HepG2 (cell line): ENCODE results near the gene RUVBL2. TPM values are rescaled to one million over a fixed set of nuclear protein-coding genes. Genes with fewer than 3 reads are reported as not detected.
A peak's percentile ranks its signal among the peaks of the same experiment; 100 is the strongest.

Experiments
- BCL3 ChIP-seq: sonication (generic); formaldehyde crosslinking; IDR thresholded peaks from 2 replicates; pipeline ENCODE4 v1.5.1; 2020; ENCODE audit warnings: mild to moderate bottlenecking, missing genetic modification reagents, moderate library complexity
- MYNN ChIP-seq: sonication (generic); formaldehyde crosslinking; IDR thresholded peaks from 2 replicates; pipeline ENCODE4 v1.4.0; 2020; ENCODE audit warnings: mild to moderate bottlenecking, low read depth, missing genetic modification reagents
- ZNF280D ChIP-seq: sonication (generic); formaldehyde crosslinking; IDR thresholded peaks from 2 replicates; pipeline ENCODE4 v1.5.1; 2020; ENCODE audit warnings: mild to moderate bottlenecking, missing genetic modification reagents
- ZNF383 ChIP-seq: sonication (generic); formaldehyde crosslinking; IDR thresholded peaks from 2 replicates; pipeline ENCODE4 v1.4.0; 2020; ENCODE audit warnings: missing genetic modification reagents, mild to moderate bottlenecking, borderline replicate concordance
- ZSCAN20 ChIP-seq: sonication (generic); formaldehyde crosslinking; IDR thresholded peaks from 2 replicates; pipeline ENCODE4 v1.4.0; 2020; ENCODE audit warnings: missing genetic modification reagents, mild to moderate bottlenecking, borderline replicate concordance
- polyA plus RNA-seq, 8 experiments: library from polyadenylated mRNA; depleted of rRNA in 3 of 8; stranded (reverse) in 7 of 8; unstranded in 1 of 8; fragments of >200 nt; fragmentation: Illumina TruSeq in 4 of 8; extraction: Trizol in 4 of 8; gene quantifications; 2 replicates each; pipeline versions ENCODE4 v1.2.1 to v1.2.3, GENCODE V29; 2011 to 2016; ENCODE audit warnings: low read depth in 4 of 8, missing spikeins in 1 of 8, mixed read lengths in 1 of 8; ENCODE audit not compliant: insufficient read depth in 1 of 8
- total RNA-seq, 5 experiments: library from RNA; depleted of rRNA; stranded (reverse); fragments of >200 nt; fragmentation: Illumina TruSeq; extraction: Trizol; gene quantifications; 2 replicates each; pipeline ENCODE4 v1.2.3, GENCODE V29; 2016; ENCODE audit warnings: low read depth in 1 of 5
- TF ChIP-seq, protein P1 (sequence below): sonication (generic); formaldehyde crosslinking; IDR thresholded peaks from one replicate; pipeline ENCODE4 v1.5.1; 2020; ENCODE audit warnings: mild to moderate bottlenecking, missing genetic modification reagents; ENCODE audit errors: not compliant biosample characterization

Gene RUVBL2
- total and polyA plus RNA-seq, 2 of the 13 experiments (the other 11 are each of a cell fraction or from before 2014, with no cell fraction given): 120 to 122 TPM

GRCh38 chr19:48965040-48965805 is 28.5 kb upstream of the RUVBL2 start, which contains the start of gene FTL (continued):
- TF ChIP-seq, protein P1, sequence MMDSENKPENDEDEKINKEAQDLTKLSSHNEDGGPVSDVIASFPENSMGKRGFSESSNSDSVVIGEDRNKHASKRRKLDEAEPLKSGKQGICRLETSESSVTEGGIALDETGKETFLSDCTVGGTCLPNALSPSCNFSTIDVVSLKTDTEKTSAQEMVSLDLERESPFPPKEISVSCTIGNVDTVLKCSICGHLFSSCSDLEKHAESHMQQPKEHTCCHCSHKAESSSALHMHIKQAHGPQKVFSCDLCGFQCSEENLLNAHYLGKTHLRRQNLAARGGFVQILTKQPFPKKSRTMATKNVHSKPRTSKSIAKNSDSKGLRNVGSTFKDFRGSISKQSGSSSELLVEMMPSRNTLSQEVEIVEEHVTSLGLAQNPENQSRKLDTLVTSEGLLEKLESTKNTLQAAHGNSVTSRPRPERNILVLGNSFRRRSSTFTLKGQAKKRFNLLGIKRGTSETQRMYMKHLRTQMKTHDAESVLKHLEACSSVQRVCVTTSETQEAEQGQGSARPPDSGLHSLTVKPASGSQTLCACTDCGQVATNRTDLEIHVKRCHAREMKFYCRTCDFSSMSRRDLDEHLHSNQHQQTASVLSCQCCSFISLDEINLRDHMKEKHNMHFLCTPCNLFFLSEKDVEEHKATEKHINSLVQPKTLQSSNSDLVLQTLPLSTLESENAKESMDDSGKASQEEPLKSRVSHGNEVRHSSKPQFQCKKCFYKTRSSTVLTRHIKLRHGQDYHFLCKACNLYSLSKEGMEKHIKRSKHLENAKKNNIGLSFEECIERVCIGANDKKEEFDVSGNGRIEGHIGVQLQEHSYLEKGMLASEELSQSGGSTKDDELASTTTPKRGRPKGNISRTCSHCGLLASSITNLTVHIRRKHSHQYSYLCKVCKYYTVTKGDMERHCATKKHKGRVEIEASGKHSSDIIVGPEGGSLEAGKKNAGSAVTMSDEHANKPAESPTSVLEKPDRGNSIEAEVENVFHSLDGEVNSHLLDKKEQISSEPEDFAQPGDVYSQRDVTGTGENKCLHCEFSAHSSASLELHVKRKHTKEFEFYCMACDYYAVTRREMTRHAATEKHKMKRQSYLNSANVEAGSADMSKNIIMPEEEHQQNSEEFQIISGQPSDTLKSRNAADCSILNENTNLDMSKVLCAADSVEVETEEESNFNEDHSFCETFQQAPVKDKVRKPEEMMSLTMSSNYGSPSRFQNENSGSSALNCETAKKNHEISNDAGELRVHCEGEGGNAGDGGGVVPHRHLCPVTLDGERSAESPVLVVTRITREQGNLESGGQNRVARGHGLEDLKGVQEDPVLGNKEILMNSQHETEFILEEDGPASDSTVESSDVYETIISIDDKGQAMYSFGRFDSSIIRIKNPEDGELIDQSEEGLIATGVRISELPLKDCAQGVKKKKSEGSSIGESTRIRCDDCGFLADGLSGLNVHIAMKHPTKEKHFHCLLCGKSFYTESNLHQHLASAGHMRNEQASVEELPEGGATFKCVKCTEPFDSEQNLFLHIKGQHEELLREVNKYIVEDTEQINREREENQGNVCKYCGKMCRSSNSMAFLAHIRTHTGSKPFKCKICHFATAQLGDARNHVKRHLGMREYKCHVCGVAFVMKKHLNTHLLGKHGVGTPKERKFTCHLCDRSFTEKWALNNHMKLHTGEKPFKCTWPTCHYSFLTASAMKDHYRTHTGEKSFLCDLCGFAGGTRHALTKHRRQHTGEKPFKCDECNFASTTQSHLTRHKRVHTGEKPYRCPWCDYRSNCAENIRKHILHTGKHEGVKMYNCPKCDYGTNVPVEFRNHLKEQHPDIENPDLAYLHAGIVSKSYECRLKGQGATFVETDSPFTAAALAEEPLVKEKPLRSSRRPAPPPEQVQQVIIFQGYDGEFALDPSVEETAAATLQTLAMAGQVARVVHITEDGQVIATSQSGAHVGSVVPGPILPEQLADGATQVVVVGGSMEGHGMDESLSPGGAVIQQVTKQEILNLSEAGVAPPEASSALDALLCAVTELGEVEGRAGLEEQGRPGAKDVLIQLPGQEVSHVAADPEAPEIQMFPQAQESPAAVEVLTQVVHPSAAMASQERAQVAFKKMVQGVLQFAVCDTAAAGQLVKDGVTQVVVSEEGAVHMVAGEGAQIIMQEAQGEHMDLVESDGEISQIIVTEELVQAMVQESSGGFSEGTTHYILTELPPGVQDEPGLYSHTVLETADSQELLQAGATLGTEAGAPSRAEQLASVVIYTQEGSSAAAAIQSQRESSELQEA (CRISPR knock-in tag): peak; percentile 69
- TF ChIP-seq ZSCAN20 (CRISPR knock-in tag) (peak; percentile 87), BCL3 (peak; percentile 73; the same call in 1 of the 2 replicates), ZNF383 (no peak), MYNN (no peak), ZNF280D (CRISPR knock-in tag) (0 out of 2 replicates have a peak, but pooled peaks have one; percentile 41)
